HL-60 (cell line): ENCODE data around the gene ADGRE2.

ENCODE experiments used
- GABPA ChIP-seq: IDR thresholded peaks from 2 replicates; pipeline ENCODE4 v1.6.1; 2012; ENCODE audit warnings: low read depth
- POLR2AphosphoS5 ChIP-seq: IDR thresholded peaks from 2 replicates; pipeline ENCODE4 v1.6.1; 2012; ENCODE audit warnings: low read depth
- TF ChIP-seq, protein P1 (sequence below): IDR thresholded peaks from one replicate; pipeline ENCODE4 v1.5.1; 2011; ENCODE audit warnings: low read length, control low read depth, inconsistent platforms; ENCODE audit not compliant: insufficient read depth
- TF ChIP-seq, protein P2 (sequence below): IDR thresholded peaks from 2 replicates; pipeline ENCODE4 v1.6.1; 2012; ENCODE audit warnings: low read depth; ENCODE audit not compliant: insufficient replicate concordance

DNA sequence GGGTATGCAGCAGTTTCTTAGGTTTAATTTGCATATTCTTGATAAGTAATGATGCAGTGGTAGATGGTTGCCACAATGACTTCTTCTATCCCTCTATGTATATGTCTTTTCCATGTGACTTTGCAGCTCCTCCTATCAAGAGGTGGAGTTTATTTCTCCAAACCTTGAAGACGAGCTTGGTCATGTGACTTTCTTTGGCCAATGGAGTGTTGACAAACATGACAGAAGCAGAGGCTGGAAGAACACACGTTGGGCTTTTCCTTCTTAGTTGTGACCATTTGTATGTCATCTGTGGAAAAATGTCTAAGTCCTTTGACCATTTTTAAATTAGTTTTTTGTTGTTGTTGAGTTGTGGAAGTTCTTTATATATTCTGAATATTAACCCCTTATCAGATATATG, 56.2 kb downstream of the ADGRE2 start:
- TF ChIP-seq, protein P1, sequence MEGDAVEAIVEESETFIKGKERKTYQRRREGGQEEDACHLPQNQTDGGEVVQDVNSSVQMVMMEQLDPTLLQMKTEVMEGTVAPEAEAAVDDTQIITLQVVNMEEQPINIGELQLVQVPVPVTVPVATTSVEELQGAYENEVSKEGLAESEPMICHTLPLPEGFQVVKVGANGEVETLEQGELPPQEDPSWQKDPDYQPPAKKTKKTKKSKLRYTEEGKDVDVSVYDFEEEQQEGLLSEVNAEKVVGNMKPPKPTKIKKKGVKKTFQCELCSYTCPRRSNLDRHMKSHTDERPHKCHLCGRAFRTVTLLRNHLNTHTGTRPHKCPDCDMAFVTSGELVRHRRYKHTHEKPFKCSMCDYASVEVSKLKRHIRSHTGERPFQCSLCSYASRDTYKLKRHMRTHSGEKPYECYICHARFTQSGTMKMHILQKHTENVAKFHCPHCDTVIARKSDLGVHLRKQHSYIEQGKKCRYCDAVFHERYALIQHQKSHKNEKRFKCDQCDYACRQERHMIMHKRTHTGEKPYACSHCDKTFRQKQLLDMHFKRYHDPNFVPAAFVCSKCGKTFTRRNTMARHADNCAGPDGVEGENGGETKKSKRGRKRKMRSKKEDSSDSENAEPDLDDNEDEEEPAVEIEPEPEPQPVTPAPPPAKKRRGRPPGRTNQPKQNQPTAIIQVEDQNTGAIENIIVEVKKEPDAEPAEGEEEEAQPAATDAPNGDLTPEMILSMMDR, result no peak
- TF ChIP-seq GABPA (no peak), POLR2AphosphoS5 (no peak)
- TF ChIP-seq, protein P2, sequence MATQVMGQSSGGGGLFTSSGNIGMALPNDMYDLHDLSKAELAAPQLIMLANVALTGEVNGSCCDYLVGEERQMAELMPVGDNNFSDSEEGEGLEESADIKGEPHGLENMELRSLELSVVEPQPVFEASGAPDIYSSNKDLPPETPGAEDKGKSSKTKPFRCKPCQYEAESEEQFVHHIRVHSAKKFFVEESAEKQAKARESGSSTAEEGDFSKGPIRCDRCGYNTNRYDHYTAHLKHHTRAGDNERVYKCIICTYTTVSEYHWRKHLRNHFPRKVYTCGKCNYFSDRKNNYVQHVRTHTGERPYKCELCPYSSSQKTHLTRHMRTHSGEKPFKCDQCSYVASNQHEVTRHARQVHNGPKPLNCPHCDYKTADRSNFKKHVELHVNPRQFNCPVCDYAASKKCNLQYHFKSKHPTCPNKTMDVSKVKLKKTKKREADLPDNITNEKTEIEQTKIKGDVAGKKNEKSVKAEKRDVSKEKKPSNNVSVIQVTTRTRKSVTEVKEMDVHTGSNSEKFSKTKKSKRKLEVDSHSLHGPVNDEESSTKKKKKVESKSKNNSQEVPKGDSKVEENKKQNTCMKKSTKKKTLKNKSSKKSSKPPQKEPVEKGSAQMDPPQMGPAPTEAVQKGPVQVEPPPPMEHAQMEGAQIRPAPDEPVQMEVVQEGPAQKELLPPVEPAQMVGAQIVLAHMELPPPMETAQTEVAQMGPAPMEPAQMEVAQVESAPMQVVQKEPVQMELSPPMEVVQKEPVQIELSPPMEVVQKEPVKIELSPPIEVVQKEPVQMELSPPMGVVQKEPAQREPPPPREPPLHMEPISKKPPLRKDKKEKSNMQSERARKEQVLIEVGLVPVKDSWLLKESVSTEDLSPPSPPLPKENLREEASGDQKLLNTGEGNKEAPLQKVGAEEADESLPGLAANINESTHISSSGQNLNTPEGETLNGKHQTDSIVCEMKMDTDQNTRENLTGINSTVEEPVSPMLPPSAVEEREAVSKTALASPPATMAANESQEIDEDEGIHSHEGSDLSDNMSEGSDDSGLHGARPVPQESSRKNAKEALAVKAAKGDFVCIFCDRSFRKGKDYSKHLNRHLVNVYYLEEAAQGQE, result no peak
